NCI-H526 (cell line): ENCODE results near the gene EIPR1.

Experiments used
- DNase-seq, 2 experiments: peaks; one replicate each; lab custom pipeline; 2025; lab: John Stamatoyannopoulos, UW

Gene EIPR1

DNA sequence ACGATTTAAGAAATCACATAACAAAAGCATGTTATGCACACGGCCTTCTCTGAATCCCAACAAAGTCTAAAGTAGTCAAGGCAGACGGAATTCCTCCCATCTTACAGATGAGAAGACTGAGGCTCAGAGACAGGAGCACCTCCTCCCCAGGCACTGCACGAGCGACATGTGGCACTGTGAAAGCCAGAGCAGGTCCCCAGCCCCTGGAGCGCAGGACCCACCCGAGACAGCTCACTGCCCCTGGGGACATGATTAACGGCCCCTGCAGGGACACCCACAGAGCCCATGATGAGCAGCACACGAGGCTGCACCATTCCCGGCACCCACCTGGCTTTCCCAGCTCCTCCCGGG is 53.6 kb downstream of the EIPR1 start:
- no peak for DNase-seq

DNA sequence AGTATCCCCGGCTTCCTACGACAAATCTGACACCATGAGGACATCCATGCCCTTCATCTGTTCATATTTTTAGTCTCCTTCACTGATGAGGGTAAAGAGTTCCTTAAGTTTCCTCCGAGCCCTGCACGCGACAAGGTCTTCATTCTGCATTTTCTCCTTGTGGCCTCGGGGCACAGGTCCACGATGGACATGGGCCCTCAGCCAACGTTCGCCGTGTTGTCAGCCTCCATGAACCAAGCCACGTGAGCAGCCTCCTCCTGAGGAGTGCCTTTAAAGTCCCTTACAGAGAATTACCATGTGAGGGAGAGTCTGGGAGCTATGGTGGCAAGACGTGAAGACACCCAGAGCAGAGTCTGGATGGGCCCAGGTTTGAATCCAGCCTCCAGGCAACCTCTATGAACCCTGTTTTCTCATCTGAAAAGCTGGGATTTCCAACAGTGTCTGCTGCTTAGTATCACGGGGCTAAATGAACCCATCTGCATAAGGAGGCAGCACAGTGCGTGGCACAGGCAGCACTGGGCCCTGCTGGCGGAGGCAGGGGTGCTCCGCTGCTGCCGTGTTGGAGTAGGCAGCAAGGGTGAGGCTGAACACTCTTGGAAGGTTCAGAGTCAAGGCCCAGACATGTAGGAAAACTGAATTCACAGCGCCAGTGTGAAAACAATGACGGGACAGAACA is 54.1 kb downstream of the EIPR1 start:
- no peak for DNase-seq

DNA sequence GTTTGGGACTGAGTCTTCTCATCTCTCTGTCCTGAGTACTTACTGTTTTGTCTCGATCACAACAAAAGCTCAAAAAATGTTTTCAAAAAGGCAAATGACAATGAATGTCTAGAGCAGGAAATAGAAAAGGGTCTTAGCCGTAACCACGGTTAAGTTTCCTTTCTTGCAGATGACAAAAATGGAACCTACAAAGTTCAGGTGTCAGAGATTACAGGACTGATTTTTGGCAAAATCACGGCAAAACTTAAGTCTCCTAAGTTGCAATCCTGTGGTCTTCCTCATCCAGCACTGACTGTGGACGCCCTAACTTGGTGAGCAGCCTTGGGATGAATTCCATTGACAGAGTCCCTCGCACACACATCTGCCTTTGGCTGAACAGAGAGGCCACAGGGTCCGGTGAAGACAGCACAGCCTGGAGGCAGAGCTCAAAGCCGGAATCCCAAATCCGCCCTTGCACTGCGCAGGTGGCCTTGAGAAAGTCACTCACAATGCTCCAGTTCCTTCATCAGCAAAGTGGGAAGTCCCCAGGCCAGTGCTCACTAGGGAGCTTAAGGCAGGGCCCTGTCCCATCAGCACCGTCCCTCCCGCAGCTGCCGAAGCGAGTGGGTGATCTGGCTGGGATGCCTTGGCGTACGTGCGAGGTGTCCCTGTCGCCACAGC is 55.2 kb downstream of the EIPR1 start:
- DNase-seq = no peak

DNA sequence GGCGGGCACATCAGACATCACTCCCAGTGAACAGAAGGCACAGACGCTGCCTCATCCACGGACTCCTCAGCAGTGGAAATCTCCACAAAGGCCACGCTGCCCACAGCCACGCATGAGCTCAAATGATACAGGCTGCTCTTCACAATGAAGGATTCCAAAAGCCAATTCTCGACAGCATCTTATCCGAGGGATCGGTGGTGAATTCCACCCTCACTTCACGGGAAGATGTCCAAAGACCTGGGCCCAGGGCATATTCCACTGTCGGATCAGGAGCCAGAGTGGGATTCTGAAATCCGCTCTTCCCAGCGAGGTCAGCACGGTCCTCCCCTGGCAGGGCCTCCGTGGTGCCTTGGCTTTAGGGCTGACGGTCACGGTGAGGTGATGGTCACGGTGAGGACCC is 55.8 kb downstream of the EIPR1 start:
- DNase-seq = no peak

DNA sequence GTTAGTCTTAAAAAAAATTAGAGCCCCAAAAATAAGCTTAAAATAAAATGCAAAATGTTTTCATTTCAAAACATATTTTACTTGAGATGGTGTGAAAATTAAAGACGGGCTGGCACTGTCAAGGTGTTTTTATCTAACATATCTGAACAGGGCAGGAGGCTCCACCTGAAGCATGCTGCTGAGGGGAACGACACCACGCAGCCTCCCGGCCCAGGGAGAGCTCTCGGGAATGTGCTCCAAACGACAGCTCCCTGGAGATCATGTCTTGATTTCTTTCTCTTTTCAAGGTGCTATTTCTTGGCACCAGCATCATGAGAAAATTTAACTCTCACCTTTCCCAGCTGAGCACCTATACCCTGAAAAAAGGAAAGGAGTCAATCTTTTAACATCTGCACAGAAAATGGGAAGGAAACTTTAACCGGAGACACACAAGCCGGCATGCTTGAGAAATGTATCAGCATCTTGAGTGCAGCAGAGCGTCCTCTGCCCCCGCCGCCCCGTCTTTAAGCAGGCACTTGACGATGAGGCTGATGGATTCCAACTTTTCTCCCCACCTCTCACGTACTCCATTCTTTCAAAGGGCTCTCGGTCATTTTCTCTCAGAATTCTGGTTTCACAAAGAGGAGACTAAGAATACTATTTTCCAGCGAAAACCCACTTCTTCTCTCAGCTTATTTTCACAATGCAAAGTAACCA is 56.6 kb downstream of the EIPR1 start:
- DNase-seq = no peak

DNA sequence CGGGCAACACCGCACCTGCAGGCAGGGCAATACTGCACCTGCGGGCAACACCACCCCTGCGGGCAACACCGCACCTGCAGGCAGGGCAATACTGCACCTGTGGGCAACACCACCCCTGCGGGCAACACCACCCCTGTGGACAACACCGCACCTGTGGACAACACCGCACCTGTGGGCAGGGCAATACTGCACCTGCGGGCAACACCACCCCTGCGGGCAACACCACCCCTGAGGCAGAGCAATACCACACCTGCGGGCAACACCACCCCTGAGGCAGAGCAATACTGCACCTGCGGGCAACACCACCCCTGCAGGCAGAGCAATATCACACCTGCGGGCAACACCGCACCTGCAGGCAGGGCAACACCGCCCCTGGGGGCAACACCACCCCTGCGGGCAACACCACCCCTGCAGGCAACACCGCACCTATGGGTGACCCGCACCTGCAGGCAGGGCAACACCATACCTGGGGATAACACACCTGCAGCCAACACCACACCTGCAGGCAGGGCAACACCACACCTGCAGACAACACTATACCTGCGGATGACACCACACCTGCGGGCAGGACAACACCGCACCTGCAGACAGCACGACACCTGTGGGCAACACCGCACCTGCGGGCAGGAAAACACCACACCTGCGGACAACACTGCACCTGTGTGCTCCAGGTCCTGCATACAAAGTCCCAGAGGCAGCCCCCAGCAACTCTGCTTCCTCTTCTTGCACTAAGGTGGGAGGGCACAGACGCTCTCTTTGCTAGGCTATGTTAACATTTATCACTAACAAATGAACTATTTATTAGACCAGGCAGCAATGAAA is 57.7 kb downstream of the EIPR1 start:
- no peak for DNase-seq

DNA sequence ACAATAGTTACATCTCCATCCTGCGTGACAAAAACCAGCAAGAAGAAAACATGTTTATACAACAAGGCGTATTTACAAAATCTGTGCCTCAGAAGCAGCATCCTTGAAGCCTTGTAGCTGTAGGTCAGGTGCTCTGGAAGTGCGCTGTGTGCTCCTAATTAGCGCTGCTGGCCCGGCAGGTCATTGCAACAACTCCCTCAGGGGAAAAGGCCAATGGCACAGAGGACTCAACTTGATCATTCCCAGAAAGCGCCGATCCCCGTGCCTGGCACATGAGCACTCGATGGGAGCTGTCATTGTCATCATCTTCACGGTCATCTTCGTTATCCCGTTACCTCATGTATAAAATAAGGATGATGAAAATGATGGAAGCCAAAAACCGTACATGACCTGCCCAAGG is 58.5 kb downstream of the EIPR1 start:
- DNase-seq = no peak

DNA sequence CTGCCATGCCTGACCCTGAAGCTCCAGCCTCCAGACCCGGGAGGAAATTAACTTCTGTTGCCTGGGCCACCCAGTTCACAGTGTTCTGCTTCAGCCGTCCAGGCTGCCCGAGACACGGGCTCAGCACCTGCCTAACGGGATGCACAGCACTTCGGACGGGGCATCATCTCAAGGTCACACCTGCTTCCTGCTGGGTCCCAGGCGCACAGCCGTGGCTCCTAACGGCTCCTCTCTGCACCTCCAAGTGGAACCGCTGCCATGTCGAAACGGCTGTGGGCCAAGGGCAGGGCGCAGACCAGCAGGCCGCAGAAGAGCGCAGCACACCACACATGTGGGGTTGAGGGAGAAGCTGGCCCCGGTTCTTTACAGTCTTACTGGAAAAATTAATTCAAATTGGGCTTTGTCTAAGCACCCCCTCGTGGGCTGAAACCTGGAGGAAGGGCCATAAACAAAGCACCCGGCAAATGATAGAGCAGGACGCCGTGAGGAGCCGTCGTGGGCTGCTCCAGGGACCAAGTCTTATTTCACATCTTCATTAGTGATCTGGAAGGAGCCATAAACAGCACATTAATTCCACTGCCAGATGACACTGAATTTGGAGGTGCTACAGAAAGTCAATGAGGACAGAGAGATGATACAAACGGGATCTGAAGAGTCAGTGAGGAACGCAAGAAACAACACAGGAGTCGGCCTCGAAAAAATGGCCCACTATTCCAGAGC is 59.6 kb downstream of the EIPR1 start:
- DNase-seq = no peak

DNA sequence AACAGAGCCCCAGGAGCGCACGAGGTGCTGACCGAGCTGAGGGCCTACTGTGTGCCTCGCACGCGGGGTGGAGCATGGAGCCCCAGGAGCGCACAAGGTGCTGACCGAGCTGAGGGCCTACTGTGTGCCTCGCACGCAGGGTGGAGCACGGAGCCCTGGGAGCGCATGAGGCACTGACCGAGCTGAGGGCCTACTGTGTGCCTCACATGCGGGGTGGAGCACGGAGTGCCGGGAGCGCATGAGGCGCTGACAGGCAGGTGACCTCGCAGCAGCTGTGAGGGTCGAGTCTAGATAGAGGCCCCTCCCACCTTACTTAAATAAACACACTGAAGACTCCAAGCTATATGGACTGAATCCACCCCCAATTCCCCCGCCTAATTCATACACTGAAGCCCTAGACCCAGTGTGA is 60.3 kb downstream of the EIPR1 start:
- no peak for DNase-seq

DNA sequence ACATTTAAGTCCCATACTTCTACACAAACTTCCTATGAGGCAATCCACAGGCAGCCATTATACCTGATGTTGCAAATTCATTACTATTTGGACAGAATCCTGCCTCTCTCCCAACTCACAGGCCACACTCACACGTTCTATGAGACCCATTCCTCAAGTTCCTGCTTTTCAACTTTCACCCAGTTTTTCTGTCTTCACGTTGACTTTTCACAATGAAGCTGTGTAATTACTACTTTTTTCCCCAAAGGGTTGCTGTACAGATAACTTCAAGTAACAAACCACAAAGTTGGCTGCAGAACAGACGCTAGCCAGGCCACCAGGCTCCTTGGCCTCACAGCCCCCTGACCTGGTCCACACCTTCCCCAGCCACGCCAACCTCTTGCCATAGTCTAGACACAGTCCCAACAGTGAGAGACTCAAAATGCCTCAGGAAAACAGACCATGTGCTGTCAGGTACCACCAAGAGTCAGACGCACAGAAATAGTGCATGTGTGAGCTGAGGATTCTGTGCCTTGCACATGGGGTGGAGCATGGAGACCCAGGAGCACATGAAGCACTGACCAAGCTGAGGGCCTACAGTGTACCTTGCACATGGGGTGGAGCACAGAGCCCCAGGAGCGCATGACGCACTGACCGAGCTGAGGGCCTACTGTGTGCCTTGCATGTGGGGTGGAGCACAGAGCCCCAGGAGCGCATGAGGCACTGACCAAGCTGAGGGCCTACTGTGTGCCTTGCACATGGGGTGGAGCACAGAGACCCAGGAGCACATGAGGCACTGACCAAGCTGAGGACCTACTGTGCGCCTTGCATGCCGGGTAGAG is 61.0 kb downstream of the EIPR1 start:
- no peak for DNase-seq

DNA sequence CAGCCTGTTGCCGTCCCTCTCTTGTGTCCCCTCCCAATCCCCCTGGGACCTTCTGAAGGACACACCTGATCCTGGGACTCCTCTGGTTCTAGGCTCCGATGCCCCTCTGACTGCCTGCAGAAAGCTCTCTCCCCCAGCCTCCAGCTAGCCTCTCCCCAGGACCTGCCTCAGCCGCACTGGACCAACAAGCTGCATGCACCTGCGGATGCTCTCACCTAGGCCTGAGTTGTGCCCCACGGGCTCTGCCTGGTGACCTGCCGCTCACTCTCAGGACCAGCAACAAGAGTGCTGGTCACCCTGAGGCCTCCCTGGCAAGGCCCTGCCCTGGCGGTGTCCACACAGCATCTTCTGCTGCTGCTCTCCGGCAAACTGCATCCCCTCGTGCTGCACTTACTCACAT is 63.0 kb downstream of the EIPR1 start:
- no peak for DNase-seq

DNA sequence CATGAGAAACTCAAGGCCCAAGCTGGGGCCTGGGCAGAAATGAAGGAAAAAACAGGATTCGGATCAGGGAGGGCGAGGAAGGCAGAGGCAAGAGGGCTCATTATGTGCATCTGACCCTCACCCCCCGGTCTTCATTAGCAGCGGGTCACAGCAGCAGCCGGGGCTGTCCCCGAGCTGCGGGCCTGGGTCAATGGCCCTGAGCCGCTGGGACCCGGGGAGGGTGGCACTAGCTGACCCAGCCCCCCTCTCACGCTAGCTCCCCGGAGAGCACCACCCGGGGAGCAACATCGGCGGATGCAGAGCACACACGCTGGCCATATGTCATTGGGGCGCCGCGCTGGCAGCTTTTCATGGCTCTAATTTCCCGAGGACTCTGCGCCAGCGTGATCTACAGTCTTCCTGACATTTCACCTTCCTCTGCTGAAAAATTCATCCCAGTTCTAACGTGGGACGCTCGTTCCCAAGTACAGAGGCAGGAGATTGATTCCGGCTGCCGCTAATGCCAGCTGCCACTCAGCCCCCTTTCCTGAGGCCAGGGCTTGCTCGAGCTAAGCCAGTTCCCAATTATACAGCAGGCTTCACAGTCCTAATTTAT is 63.7 kb downstream of the EIPR1 start:
- DNase-seq = no peak

DNA sequence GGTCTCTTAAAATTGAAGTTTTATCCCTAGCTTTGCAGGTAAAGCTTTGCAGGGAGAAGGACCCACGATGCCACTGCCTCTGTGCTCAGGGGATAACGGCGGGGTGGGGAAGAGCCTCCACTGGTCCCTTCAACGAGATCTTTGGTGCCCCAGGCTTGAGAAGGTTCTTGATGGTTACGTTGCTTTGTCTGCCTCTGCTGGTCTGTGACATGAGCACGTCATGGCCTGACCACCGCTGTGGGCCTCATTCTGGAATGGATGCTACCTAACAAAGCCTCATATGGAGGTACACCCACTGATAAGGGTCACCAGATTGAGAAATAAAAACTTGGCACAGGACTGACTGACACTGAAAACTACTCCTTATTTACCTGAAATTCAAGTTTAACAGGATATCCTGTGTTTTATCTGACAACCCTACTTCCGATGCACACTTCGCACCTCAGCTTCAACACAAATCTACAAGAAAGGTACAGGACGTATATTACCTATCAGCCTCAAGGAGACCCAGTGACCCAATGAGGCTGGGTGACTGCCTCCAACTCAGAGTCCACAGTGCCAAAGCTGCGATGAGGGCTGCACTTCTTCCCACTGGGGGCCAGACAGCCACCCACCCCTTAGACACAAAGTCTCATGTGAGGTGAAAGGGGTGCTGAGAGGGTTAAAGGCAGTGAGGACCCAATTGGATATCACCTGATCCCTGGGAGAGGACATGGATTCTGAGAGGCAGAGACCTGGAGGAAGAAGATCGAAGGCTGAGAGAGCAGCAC is 64.9 kb downstream of the EIPR1 start:
- no peak for DNase-seq

DNA sequence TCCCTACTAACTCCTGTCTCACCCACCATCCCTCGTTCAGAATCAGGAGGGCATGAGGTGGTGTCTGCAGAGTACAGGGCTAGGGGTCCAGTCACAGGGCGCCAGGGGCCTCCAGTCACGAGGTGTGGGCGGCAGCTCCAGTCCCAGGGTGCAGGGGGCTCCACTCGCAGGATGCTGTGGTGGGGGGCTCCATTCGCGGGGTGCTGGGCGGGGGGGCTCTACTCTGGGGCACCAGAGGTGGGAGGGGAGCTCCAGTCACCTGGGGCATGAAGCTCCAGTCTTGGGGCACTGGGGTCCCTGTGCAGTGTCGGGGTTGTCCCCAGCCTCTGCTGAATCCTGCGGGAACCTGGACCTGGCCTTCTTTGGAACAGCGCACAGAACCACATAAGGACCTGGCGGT is 66.0 kb downstream of the EIPR1 start:
- no peak for DNase-seq

DNA sequence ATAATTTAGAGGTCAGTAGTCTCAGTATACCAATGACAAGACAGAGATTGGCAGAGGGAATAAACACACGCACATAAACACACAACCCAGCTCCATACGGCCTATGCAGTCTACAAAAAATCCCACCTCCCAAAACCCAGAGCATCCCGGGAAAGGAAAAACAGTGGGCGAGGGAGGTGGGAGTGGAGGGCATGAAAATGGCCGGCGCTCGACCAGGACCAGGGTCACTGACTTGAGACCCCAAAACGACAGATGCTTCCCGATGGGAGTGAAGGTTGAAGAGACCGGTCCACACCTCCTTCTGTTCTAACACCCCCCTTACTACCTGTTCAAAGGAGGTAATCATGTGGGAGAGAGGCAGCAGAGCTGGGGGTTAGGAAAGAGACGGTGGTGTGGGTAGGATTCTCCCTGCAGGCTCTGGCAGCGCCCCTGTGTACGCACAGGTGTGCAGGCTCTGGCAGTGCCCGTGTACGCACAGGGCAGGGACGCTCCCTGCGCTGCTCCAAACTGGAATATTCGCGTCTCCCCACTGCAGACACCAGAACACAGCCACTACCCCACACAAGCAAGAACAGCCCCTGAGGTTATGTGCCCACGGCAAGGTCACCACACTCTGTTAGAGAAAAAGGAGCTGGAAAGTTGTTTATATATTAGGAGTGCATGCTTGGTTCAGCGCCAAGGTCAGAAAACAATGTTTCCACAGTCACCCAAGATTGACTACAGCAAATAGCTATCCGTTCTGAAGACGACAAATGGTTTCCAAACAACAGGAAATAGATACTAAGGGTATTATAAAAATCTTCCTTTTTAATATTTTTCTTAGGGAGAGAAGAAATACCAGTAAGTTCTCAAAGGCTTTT is 67.9 kb downstream of the EIPR1 start:
- DNase-seq = no peak

DNA sequence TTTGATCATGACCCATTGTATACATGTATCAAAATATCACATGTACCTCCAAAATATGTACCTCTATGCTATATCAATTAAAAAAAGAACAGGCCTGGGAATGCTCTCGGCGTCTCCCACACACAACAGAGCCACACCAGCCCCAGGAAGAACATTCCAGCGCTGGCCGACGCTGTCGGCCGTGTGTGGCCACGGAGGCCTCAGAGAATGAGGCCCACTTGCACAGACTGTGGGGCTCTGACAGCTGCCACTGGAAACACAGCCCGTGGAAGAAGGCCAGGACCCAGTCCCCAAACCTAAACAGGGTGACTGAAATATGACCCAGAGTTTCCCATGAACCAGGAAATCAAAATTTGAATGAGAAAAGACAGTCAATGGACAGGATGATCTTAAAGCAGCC is 69.7 kb downstream of the EIPR1 start:
- no peak for DNase-seq

DNA sequence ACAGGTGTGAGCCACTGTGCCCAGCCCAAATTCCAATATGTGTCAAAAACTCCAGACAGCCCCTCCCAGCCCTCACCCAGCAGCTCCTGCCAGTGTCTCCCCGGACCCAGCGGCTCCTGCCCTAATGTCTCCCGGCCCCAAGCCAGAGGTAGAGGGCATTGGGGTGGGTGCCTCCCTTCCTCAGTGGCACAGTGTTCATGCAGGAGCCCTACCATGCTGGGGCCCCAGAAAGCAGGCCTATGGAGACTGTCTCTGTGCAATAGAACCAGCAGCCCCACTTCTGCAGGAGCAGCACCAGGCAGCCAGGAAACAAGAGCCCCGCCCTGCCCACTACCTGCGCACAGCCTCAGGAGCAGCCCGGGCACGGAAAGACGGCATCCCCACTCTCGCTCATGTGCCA is 70.4 kb downstream of the EIPR1 start:
- DNase-seq = no peak

DNA sequence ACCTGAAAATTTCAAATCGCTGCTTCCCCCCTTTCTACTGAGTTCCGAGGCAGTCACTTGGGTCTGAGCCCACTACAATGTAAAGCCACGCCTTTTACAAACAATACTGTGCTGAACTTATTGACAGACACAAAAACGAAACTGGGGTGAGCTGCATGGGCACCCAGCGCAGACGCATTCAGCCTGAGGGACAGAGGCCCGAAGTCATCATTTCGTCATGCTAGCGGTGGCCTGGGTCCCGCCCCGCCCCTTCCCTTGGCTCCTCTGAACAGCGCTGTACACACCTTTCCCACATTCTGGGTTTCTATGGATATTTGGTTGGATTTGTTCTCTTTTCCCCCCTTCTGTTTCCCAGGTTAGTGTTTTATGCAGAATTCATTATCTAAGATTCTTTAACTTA is 71.7 kb downstream of the EIPR1 start:
- no peak for DNase-seq

DNA sequence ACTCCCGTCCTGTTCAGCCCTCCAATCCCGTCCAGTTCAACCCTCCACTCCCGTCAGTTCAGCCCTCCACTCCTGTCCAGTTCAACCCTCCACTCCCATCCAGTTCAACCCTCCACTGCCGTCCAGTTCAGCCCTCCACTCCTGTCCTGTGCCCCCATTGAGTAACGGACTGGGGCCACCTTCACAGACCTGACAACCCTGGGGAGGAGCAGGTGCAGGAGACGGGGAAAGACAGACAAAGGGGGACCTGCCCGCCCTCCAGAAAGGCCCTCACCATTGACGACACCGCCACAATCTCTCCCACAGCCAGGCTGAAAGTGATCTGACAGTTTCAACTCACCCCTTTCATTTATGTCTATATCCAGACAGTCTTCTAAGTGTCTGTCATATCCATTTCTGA is 72.2 kb downstream of the EIPR1 start:
- no peak for DNase-seq
